Ecto neural progenitor cell (in vitro differentiated cells): ENCODE measurements around the gene BCAM.
A peak's percentile ranks its signal among the peaks of the same experiment; 100 is the strongest.
"Not testable (repeated sequence)": the region's sequence is repeated elsewhere in the genome, so short reads cannot be mapped to it uniquely, and the experiment has no call there.

Experiments used
- DNase-seq: peaks from one replicate; pipeline ENCODE4 v3.0.0-alpha.2; 2018; ENCODE audit warnings: low spot score

Gene BCAM, protein sequence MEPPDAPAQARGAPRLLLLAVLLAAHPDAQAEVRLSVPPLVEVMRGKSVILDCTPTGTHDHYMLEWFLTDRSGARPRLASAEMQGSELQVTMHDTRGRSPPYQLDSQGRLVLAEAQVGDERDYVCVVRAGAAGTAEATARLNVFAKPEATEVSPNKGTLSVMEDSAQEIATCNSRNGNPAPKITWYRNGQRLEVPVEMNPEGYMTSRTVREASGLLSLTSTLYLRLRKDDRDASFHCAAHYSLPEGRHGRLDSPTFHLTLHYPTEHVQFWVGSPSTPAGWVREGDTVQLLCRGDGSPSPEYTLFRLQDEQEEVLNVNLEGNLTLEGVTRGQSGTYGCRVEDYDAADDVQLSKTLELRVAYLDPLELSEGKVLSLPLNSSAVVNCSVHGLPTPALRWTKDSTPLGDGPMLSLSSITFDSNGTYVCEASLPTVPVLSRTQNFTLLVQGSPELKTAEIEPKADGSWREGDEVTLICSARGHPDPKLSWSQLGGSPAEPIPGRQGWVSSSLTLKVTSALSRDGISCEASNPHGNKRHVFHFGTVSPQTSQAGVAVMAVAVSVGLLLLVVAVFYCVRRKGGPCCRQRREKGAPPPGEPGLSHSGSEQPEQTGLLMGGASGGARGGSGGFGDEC

DNA sequence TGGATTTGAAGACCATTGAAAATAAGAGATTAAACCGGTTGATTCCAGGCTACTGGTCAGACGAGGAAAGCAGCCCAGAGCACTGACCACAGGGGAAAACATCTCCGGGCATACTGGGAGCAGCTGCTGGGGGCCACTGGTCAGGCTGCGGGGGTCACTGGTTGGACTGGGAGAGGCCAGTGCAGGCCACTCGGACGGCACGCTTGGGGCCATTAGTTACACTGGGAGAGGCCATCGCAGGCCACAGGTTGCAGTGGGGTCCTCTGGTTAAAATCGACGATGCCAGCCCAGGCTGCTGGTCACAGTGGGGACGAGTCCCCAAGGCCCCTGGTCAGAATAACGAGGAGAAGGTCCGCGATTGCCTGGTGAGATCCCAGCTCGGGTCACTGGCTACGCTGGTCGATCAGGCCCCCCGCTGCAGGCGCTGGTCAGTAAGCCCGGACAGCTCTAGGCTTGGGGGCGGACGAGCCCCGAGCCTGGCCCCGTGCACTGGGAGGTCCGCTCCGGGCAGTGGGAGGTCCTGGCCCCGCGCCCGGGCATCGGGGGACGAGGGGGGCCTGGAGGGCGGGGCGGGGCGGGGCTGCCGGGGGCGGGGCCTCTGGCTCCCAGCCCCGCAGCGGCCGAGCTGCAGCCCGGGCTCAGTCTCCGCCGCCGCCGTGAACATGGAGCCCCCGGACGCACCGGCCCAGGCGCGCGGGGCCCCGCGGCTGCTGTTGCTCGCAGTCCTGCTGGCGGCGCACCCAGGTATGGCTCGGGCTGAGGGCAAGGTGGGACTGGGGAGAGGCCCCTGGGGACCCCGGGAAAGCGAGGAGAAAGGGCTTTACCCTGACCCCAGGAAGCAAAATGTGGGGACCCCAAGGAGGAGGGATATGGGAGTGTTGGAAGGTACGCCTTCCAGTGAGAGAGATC, at the start of gene BCAM:
Gene BCAM, plus strand, starts transcription at position 641 of the 909 bp plus-strand sequence. Its CDS starts 22 bp downstream, at position 663.
- peak; percentile 89 for DNase-seq

GRCh38 chr19:44762038-44762437, 46.9 kb upstream of the BCAM start:
- DNase-seq = no peak

DNA sequence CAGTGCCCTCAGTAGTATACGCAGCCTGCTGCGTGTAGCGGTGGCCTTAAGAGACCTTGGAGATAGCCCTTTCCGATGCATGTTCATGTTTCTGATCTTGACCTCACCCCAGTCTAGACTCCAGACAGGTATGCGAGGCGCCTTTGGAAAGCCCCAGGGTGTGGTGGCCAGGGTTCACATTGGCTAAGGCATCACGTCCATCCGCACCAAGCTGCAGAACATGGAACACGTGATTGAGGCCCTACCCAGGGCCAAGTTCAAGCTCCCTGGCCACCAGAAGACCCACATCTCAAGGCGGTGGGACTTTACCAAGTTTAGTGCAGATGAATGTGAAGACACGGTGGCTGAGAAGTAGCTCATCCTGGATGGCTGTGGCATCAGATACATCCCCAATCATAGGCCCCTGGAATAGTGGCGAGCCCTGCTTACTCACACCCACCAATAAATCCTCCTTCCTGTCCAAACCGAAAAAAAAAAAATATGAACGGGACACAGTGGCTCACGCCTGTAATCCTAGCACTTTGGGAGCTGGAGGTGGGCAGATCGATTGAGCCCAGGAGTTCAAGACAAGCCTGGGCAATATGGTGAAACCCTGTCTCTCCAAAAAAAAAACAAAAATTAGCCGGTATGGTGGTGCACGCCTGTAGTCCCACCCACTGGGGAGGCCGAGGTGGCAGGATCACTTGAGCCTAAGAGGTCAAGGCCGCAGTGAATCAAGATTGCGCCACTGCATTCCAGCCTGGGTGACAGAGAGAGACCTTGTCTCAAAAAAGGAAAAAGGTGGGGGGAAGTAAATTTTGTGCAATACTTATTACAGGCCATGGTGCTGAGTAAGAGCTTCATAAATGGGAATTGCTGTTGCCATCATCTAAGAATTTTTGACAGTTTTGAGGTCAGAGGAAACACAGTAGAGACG, 43.6 kb upstream of the BCAM start:
- no peak for DNase-seq

DNA sequence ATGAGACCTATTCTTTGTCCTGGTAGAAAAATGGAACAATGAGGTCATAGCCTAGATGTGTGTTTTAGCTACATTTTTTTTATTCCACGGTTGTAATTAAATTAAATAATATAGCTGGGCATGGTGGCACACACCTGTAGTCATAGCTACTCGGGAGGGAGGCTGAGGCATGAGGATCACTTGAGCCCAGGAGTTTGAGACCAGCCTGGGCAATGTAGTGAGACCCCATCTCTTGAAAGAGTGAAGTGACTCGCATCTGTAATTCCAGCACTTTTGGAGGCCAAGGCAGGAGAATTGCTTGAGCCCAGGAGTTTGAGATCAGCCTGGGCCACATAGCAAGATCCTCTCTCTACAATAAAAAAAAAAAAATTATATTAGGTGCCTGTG, 43.0 kb upstream of the BCAM start:
- no peak for DNase-seq

- DNase-seq = no peak
Measured at GRCh38 chr19:44767295-44768180, 41.4 kb upstream of the BCAM start.

GRCh38 chr19:44770550-44771257, 38.2 kb upstream of the BCAM start:
- peak; percentile 93 for DNase-seq

DNA sequence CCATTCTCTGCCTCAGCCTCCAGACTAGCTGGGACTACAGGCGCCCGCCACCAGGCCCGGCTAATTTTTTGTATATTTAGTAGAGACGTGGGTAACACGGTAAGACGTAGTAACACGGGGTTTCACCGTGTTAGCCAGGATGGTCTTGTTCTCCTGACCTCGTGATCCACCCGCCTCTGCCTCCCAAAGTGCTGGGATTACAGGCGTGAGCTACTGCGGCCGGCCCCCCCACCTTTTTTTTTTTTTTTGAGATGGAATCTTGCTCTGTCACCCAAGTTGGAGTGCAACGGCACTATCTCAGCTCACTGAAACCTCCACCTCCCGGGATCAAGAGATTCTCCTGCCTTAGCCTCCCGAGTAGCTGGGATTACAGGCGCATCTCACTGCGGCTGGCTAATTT, 36.8 kb upstream of the BCAM start:
- not testable (repeated sequence) for DNase-seq

- DNase-seq = no peak
Measured at GRCh38 chr19:44772959-44773358, 35.9 kb upstream of the BCAM start.

DNA sequence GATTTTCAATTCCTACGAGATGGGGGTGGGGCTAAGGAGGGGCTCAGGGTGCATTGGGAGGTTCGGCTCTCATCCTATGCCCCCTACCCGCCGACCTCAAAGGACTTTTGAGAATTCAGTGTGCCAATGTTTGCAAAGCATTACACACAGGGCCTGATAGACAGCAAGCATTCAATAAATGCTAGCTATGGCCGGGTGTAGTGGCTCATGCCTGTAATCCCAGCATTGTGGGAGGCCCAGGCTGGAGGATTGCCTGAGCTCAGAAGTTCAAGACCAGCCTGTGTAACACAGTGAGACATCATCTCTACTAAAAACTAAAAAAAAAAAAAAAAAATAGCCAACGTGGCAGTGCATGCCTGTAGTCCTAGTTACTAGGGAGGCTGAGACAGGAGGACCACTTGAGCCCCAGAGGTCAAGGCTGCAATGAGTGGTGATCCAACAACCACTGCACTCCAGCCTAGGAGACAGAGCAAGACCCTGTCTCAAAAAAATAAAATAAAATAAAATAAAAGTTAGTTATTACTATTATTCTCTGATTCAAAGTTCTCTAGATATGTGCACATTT, 33.1 kb upstream of the BCAM start:
- DNase-seq = no peak

- no peak for DNase-seq
Measured at GRCh38 chr19:44776402-44777096, 32.4 kb upstream of the BCAM start.

DNA sequence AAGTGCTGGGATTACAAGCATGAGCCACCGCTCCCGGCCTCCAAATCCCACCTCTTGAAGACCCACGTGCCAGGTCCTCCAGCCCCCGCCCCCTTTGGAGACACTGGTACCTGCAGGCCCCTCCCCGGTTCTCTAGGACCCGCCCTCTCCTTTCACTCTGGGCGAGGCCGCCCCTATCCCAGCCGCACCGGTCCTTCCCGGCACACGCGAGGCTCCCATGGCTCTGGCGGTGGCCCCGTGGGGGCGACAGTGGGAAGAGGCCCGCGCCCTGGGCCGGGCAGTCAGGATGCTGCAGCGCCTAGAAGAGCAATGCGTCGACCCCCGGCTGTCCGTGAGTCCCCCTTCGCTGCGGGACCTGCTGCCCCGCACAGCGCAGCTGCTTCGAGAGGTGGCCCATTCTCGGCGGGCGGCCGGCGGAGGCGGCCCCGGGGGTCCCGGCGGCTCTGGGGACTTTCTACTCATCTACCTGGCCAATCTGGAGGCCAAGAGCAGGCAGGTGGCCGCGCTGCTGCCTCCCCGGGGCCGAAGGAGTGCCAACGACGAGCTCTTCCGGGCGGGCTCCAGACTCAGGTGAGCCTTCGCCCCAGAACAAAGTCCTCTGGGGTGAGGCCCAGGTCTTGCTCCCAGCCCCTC, 31.1 kb upstream of the BCAM start, which contains the start of gene CBLC:
Gene CBLC, plus strand, starts transcription at position 176 of the 633 bp plus-strand sequence. Its CDS starts 42 bp downstream, at position 218.
- peak; percentile 77 for DNase-seq

DNA sequence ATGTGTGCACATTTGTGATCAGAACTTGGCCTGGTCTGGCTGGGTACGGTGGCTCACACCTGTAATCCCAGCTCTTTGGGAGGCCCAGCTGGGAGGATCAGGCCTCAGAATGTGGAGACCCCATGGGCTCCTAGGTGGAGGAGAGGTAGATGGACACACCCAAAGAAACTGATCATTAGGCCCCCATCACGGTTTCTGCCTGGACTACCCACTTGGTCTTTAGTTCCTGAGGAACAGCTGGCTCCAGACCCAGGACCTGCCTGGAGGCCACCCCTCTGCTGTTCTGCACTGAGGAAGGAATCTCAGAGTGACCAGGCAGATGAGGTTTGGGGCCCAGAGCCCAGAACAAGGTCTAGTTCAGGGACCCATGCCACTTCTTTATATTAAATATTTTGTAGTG, 29.8 kb upstream of the BCAM start:
- DNase-seq = no peak

DNA sequence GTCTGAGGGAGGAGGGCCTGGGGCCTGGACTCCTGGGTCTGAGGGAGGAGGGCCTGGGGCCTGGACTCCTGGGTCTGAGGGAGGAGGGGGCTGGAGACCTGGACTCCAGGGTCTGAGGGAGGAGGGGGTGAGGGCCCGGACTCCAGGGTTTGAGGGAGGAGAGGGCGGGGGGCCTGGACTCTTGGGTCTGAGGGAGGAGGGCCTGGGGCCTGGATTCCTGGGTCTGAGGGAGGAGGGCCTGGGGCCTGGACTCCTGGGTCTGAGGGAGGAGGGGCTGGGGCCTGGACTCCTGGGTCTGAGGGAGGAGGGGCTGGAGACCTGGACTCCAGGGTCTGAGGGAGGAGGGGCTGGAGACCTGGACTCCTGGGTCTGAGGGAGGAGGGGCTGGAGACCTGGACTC, 27.2 kb upstream of the BCAM start:
- not testable (repeated sequence) for DNase-seq

- DNase-seq = no peak
Measured at GRCh38 chr19:44782729-44783128, 26.2 kb upstream of the BCAM start.

DNA sequence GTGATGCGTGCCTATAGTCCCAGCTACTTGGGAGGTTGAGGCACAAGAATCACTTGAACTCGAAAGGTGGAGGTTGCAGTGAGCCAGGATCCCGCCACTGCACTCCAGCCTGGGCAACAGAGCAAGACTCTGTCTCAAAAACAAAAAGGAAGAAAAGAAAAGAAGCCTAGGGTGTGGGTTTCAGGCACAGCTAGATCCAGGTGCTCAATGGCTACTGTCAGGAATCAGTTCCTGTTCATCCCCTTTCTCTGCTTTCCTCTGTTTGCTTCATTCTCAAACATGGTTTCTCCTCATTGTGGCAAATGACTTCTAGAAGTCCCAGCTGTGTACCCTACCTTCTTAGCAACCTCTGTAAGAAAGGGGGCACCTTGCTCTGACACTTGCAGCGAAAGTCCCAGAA, 25.4 kb upstream of the BCAM start:
- no peak for DNase-seq

DNA sequence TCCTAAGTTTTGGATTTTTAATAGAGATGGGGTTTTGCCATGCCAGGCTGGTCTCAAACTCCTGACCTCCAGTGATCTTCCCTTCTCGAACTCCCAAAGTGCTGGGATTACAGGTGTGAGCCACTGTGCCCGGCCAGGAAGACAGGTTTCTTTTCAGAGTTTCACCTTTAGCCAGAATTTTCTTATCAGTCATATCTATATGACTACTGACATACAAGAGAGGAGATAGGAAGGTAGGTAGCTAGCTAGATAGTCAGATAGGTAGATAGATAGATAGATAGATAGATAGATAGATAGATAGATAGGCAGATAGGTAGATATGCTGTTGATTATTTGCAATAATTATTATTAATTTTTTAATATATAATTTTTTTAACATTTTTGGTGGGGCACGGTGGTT, 23.6 kb upstream of the BCAM start:
- no peak for DNase-seq

GRCh38 chr19:44785993-44786392, 22.9 kb upstream of the BCAM start:
- no peak for DNase-seq

DNA sequence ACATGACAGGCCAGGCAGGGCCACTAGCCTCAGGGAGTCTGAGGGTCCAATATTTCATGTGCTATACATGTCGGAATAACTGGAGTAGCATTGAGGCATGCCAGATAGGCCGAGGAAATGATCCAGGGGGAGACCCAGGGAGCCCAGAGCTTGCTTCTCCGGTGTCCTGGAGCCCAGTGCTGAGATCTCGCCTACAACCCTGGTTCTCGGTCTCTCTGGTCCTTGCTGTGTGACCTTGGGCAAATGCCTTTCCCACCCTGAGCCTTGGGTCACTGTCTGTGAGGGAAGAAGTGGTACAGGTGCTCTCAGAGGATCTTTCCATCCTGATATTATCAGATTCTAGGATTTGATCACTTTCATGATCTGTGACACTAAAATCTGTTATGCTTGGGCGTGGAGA, 19.9 kb upstream of the BCAM start:
- no peak for DNase-seq
